Measurements from ENCODE around the gene ATG16L2.

Gene ATG16L2

DNA sequence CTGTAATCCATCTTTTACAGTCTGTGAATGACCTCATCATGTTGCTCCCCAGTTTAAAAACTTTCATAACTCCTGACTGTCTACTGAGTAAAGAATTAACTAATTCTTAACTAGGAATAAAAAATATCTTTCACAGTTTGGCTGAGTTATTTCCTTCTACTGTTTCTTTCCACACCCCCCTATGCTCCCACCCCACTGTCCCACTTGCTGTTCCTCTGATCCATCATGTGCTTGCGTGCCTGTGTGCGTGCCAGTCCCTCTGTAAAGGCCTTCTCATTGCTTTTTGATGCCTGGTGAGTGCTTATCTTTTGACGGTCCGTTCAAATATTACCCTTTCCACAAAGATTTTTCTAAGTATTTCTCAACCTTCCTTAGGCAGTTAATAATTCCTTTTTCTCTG is 55.6 kb downstream of the ATG16L2 start:
- H3K4me1 ChIP-seq (ENCODE audit: control insufficient read depth in 1 of 2, insufficient read depth in 1 of 2, low read depth in 1 of 2, low read length in 1 of 2): no peaks in the 10 kb centered on the region
- peaks cover 35% of the 10 kb centered on the region for H3K36me3 ChIP-seq
- TF ChIP-seq, protein P1, sequence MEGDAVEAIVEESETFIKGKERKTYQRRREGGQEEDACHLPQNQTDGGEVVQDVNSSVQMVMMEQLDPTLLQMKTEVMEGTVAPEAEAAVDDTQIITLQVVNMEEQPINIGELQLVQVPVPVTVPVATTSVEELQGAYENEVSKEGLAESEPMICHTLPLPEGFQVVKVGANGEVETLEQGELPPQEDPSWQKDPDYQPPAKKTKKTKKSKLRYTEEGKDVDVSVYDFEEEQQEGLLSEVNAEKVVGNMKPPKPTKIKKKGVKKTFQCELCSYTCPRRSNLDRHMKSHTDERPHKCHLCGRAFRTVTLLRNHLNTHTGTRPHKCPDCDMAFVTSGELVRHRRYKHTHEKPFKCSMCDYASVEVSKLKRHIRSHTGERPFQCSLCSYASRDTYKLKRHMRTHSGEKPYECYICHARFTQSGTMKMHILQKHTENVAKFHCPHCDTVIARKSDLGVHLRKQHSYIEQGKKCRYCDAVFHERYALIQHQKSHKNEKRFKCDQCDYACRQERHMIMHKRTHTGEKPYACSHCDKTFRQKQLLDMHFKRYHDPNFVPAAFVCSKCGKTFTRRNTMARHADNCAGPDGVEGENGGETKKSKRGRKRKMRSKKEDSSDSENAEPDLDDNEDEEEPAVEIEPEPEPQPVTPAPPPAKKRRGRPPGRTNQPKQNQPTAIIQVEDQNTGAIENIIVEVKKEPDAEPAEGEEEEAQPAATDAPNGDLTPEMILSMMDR (IDR thresholded peaks at IDR 0.05): no peak
- no peak overlapping the region for H3K27ac ChIP-seq
- H3K4me3 ChIP-seq (ENCODE audit: low read depth in 1 of 2, low read length in 1 of 2): no peak overlapping the region
- no peaks in the 10 kb centered on the region for H3K9me3 ChIP-seq
- H3K27me3 ChIP-seq: no peaks in the 10 kb centered on the region

DNA sequence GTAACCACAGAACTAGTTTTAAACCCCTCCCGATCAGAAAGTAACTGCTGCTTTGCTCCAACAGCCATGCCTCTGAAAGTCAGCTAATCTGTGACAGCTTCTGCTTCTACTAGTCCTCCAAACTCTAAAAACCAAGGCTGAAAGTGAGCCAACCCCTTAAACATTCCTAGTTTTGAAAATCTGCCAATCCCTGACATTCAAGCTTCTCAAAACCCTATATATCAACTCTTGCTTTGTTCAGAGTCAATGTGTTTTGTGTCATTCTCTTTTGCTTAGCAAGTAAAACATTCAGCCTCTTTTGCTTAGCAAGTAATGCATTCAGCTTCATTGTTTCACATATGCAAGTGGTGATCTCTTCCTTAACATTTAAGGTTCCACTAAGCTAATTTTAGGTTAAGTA is 56.9 kb downstream of the ATG16L2 start:
- Histone ChIP-seq H3K9me3 (no peaks in the 10 kb centered on the region), H3K4me1 (ENCODE audit: control insufficient read depth in 1 of 2, insufficient read depth in 1 of 2, low read depth in 1 of 2, low read length in 1 of 2) (no peaks in the 10 kb centered on the region), H3K27me3 (no peaks in the 10 kb centered on the region), H3K4me3 (ENCODE audit: low read depth in 1 of 2, low read length in 1 of 2) (no peak overlapping the region), H3K36me3 (peaks cover 33% of the 10 kb centered on the region), H3K27ac (no peak overlapping the region)
- TF ChIP-seq, protein P1 (IDR thresholded peaks at IDR 0.05): no peak

DNA sequence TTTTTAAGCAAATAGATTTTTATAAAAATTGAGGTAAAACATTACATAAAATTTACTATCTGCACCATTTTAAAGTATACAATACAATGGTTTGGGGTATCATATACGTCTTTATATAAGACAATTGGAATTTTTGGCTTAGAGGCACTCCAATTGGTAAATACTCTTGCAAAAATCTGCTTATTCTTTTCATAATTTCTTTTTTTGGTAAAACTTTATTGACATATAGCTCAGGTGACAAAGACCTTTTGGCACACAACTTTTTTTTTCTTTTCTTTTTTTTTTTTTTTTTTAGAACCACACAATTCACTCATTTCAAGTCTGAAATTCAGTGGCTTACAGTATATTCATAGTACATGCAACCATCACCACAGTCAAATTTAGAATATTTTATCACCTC is 57.8 kb downstream of the ATG16L2 start:
- no peaks in the 10 kb centered on the region for H3K9me3 ChIP-seq
- TF ChIP-seq, protein P1 (IDR thresholded peaks at IDR 0.05): no peak
- H3K27me3 ChIP-seq: no peaks in the 10 kb centered on the region
- no peak overlapping the region for H3K27ac ChIP-seq
- H3K4me3 ChIP-seq (ENCODE audit: low read depth in 1 of 2, low read length in 1 of 2): no peak overlapping the region
- H3K36me3 ChIP-seq: peaks cover 30% of the 10 kb centered on the region
- no peaks in the 10 kb centered on the region for H3K4me1 ChIP-seq (ENCODE audit: control insufficient read depth in 1 of 2, insufficient read depth in 1 of 2, low read depth in 1 of 2, low read length in 1 of 2)

DNA sequence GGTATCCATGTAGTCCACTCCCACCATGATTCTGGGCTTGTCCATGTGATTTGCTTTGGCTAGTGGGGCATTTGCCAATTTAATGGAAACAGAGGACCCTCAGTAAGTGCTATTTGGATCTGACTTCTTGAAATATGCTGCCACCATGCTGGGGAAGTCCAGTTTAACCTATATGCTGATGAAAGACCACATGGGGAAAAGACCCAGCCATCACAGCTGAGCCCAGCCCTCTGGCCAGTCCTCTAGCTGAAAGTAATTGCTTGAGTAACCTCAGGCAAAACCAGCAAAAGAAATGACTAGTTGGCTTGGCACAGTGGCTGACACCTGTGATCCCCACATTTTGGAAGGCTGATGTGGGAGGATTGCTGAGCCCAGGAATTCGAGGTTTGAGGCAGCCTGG is 61.5 kb downstream of the ATG16L2 start:
- H3K4me1 ChIP-seq (ENCODE audit: control insufficient read depth in 1 of 2, insufficient read depth in 1 of 2, low read depth in 1 of 2, low read length in 1 of 2): no peaks in the 10 kb centered on the region

DNA sequence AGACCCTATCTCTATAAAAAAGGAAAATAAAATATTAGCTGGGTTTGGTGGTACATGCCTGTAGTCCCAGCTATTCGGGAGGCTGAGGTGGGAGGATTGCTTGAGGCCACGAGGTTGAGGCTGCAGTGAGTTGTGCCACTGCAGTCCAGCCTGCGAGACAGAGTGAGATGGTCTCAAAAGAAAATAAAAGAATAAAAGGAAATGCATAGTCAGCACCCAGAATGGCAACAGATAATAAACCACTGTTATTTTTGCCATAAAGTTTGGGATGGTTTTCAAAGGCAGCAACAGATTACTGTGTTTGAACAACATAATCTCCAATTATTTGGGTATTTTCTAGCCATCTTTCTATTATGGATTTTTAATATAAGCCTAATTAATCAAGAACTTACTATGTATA is 61.9 kb downstream of the ATG16L2 start:
- H3K36me3 ChIP-seq: peaks cover 15% of the 10 kb centered on the region
- H3K4me1 ChIP-seq (ENCODE audit: control insufficient read depth in 1 of 2, insufficient read depth in 1 of 2, low read depth in 1 of 2, low read length in 1 of 2): no peaks in the 10 kb centered on the region
- H3K4me3 ChIP-seq (ENCODE audit: low read depth in 1 of 2, low read length in 1 of 2): no peak overlapping the region
- TF ChIP-seq, protein P1 (IDR thresholded peaks at IDR 0.05): no peak
- no peaks in the 10 kb centered on the region for H3K27me3 ChIP-seq
- H3K9me3 ChIP-seq: no peaks in the 10 kb centered on the region
- no peak overlapping the region for H3K27ac ChIP-seq

More for the DNA sequence above, 61.5 kb downstream of the ATG16L2 start:
- no peaks in the 10 kb centered on the region for H3K27me3 ChIP-seq
- no peaks in the 10 kb centered on the region for H3K9me3 ChIP-seq
- peaks cover 15% of the 10 kb centered on the region for H3K36me3 ChIP-seq
- H3K27ac ChIP-seq: no peak overlapping the region
- TF ChIP-seq, protein P1 (IDR thresholded peaks at IDR 0.05): no peak
- no peak overlapping the region for H3K4me3 ChIP-seq (ENCODE audit: low read depth in 1 of 2, low read length in 1 of 2)
